Panc1 (cell line): ENCODE results near the gene MMP3. TPM values are rescaled to one million over a fixed set of nuclear protein-coding genes. Genes with fewer than 3 reads are reported as not detected.

Source experiments
- ATAC-seq: fragments of 200-7000 bp; cut with Tn5 transposase; 2 replicates; pipeline ENCODE4 v1.9.1; 2020; ENCODE audit warnings: mild to moderate bottlenecking, moderate library complexity
- BruUV-seq: library from RNA; stranded (reverse); fragments of 400-500 nt; replicated peaks from 2 replicates; lab custom pipeline; 2021; lab: Mats Ljungman, UMichigan
- CTCF ChIA-PET: fragments of 300-600 bp; sonication (Branson Sonifier 250); formaldehyde crosslinking; loops from one replicate; lab custom pipeline; 2022; ENCODE audit warnings: antibody characterized with exemption; lab: Charles Lee
- POLR2A ChIA-PET: fragments of 300-600 bp; sonication (Branson Sonifier 250); formaldehyde crosslinking; loops from one replicate; lab custom pipeline; 2022; ENCODE audit warnings: antibody characterized with exemption; lab: Charles Lee
- DNase-seq: peaks from one replicate; pipeline ENCODE4 v3.0.0-alpha.2; 2010; ENCODE audit warnings: low read depth, low spot score
- H3K27ac ChIP-seq: 2 replicates; pipeline ENCODE4 v1.5.1; 2011; ENCODE audit warnings: mild to moderate bottlenecking, low read length, inconsistent platforms
- H3K27me3 ChIP-seq: fragments of 200-500 bp; sonication (Bioruptor generic); 2 replicates; pipeline ENCODE4 v1.6.0; 2014; ENCODE audit warnings: low read length, inconsistent platforms; ENCODE audit not compliant: control insufficient read depth, insufficient read depth
- H3K36me3 ChIP-seq: fragments of 200-500 bp; sonication (Bioruptor generic); 2 replicates; pipeline ENCODE4 v1.5.1; 2014; ENCODE audit warnings: inconsistent platforms, mild to moderate bottlenecking, low read length, moderate library complexity; ENCODE audit not compliant: control insufficient read depth, insufficient read depth
- H3K4me1 ChIP-seq: 2 replicates; pipeline ENCODE4 v1.5.1; 2011; ENCODE audit warnings: inconsistent platforms, mild to moderate bottlenecking, low read length, moderate library complexity; ENCODE audit not compliant: control insufficient read depth, insufficient read depth
- H3K4me3 ChIP-seq, 2 experiments: 2 replicates each; pipeline ENCODE4 v1.5.1; 2011 to 2012; ENCODE audit warnings: low read depth in 2 of 2, low read length in 2 of 2, mild to moderate bottlenecking in 2 of 2, inconsistent platforms in 1 of 2, moderate library complexity in 1 of 2
- H3K9me3 ChIP-seq: fragments of 200-500 bp; sonication (Bioruptor generic); 2 replicates; pipeline ENCODE4 v1.5.1; 2014; ENCODE audit warnings: low read depth, mild to moderate bottlenecking, inconsistent platforms, low read length, moderate library complexity; ENCODE audit not compliant: control insufficient read depth, insufficient read depth
- POLR2AphosphoS5 ChIP-seq: IDR thresholded peaks from 2 replicates; pipeline ENCODE4 v1.6.1; 2012; ENCODE audit warnings: mild to moderate bottlenecking, low read depth, low read length, moderate library complexity
- SIN3A ChIP-seq: IDR thresholded peaks from 2 replicates; pipeline ENCODE4 v1.6.1; 2012; ENCODE audit warnings: low read depth, mild to moderate bottlenecking, low read length, moderate library complexity, borderline replicate concordance; ENCODE audit not compliant: insufficient read depth
- TCF7L2 ChIP-seq: IDR thresholded peaks from 2 replicates; pipeline ENCODE4 v1.6.1; 2011; ENCODE audit warnings: mild to moderate bottlenecking, low read depth, low read length, inconsistent platforms
- in situ Hi-C: cut with HindIII; loops from 2 replicates; pipeline ENCODE4 v1.10.0; 2016; ENCODE audit warnings: low sequenced_read_pairs, low pct_unique_long_range_greater_than_20kb
- intact Hi-C: fragments of 100-400 bp; cut with micrococcal nuclease; formaldehyde crosslinking; loops from one replicate; pipeline ENCODE4 v1.10.0; 2022; ENCODE audit not compliant: unreplicated experiment
- total RNA-seq: library from RNA; stranded (reverse); gene quantifications from one replicate; pipeline ENCODE4 v1.2.1, GENCODE V29; 2021; ENCODE audit not compliant: unreplicated experiment
- TF ChIP-seq, protein P1 (sequence below): fragments of 450-650 bp; IDR thresholded peaks from 2 replicates; pipeline ENCODE4 v1.5.1; 2017; ENCODE audit warnings: mild to moderate bottlenecking
- TF ChIP-seq, protein P2 (sequence below), 2 experiments: IDR thresholded peaks; 2 replicates each; pipeline ENCODE4 v1.6.1; 2011 to 2012; ENCODE audit warnings: low read depth in 2 of 2, control low read depth in 1 of 2, low read length in 1 of 2, mild to moderate bottlenecking in 1 of 2, moderate library complexity in 1 of 2; ENCODE audit not compliant: insufficient read depth in 1 of 2

The MMP3 gene
- total RNA-seq, 1 experiment from 2014 or later = not detected

DNA sequence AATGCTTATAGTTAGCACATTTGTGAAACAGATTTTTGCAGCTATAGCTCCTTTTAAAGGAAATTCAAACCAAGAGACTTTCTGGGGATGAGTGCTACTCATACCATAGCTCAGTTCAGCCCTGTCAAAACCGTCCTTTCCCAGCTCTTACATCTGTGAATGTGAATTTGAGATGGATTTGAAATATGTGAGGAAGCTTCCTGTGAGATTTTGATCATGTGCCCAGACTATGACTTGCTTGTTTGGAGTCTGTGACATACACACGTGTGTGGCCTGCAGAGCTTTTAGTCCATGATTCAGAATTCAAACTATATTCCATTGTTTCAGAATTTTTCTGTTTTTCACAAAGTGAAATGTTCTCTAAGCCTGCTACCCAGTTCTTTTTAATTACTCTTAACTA is 41.1 kb downstream of the MMP3 start:
- peaks cover under 1% of the 10 kb centered on the region; the same call in 1 of the 2 replicates for H3K4me1 ChIP-seq
- in situ Hi-C loops = no loop called here
- DNase-seq (no peak), ATAC-seq (no peak)
- ChIA-PET CTCF (no interaction called here), POLR2A (no interaction called here)
- H3K27me3 ChIP-seq = peaks cover 7% of the 10 kb centered on the region; the same call in 1 of the 2 replicates
- no TSS peak for BruUV-seq
- intact Hi-C loops = no loop called here
- no peaks in the 10 kb centered on the region for H3K36me3 ChIP-seq
- TF ChIP-seq, protein P1, sequence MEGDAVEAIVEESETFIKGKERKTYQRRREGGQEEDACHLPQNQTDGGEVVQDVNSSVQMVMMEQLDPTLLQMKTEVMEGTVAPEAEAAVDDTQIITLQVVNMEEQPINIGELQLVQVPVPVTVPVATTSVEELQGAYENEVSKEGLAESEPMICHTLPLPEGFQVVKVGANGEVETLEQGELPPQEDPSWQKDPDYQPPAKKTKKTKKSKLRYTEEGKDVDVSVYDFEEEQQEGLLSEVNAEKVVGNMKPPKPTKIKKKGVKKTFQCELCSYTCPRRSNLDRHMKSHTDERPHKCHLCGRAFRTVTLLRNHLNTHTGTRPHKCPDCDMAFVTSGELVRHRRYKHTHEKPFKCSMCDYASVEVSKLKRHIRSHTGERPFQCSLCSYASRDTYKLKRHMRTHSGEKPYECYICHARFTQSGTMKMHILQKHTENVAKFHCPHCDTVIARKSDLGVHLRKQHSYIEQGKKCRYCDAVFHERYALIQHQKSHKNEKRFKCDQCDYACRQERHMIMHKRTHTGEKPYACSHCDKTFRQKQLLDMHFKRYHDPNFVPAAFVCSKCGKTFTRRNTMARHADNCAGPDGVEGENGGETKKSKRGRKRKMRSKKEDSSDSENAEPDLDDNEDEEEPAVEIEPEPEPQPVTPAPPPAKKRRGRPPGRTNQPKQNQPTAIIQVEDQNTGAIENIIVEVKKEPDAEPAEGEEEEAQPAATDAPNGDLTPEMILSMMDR = no peak
- no peak overlapping the region for H3K27ac ChIP-seq
- no peak overlapping the region for H3K4me3 ChIP-seq
- no peaks in the 10 kb centered on the region for H3K9me3 ChIP-seq

DNA sequence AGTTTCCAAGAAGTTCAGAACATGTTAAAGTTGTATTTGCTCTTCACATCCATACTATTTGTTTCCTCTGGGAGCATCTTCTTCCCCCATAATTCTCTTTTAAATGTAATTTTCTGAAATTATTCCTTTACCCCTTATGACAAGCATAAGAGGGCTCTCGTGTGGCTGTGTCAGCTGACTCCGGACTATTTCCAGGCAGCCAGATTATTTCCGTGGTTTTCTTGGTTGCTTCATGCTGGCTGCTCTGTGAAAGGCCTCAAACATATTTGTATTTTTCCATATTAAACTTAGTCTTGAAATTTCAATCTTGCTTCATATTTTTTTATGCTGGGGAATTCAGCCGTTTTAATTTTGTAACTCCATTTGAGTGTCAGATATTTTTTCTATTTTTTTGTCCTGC is 42.6 kb downstream of the MMP3 start:
- Histone ChIP-seq H3K9me3 (no peaks in the 10 kb centered on the region), H3K4me3 (no peak overlapping the region), H3K27ac (no peak overlapping the region), H3K4me1 (no peaks in the 10 kb centered on the region), H3K27me3 (peaks cover 10% of the 10 kb centered on the region; the same call in 1 of the 2 replicates), H3K36me3 (no peaks in the 10 kb centered on the region)
- TF ChIP-seq, protein P1 = no peak
- TF ChIP-seq POLR2AphosphoS5 (no peak), SIN3A (no peak), TCF7L2 (no peak)
- TF ChIP-seq, protein P2, sequence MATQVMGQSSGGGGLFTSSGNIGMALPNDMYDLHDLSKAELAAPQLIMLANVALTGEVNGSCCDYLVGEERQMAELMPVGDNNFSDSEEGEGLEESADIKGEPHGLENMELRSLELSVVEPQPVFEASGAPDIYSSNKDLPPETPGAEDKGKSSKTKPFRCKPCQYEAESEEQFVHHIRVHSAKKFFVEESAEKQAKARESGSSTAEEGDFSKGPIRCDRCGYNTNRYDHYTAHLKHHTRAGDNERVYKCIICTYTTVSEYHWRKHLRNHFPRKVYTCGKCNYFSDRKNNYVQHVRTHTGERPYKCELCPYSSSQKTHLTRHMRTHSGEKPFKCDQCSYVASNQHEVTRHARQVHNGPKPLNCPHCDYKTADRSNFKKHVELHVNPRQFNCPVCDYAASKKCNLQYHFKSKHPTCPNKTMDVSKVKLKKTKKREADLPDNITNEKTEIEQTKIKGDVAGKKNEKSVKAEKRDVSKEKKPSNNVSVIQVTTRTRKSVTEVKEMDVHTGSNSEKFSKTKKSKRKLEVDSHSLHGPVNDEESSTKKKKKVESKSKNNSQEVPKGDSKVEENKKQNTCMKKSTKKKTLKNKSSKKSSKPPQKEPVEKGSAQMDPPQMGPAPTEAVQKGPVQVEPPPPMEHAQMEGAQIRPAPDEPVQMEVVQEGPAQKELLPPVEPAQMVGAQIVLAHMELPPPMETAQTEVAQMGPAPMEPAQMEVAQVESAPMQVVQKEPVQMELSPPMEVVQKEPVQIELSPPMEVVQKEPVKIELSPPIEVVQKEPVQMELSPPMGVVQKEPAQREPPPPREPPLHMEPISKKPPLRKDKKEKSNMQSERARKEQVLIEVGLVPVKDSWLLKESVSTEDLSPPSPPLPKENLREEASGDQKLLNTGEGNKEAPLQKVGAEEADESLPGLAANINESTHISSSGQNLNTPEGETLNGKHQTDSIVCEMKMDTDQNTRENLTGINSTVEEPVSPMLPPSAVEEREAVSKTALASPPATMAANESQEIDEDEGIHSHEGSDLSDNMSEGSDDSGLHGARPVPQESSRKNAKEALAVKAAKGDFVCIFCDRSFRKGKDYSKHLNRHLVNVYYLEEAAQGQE (IDR thresholded peaks at IDR 0.05; ENCODE audit: insufficient read depth in 1 of 2, low read depth in 2 of 2, low read length in 1 of 2) = no peak
- no peak for ATAC-seq
- DNase-seq = no peak
- in situ Hi-C loops = no loop called here
- ChIA-PET CTCF (no interaction called here), POLR2A (no interaction called here)
- no TSS peak for BruUV-seq
- intact Hi-C loops = no loop called here
